ENCODE measurements around the gene HSP90AA1.
A peak's percentile ranks its signal among the peaks of the same experiment; 100 is the strongest.
"Not testable (repeated sequence)": the region's sequence is repeated elsewhere in the genome, so short reads cannot be mapped to it uniquely, and the experiment has no call there.

HSP90AA1 gene

GRCh38 chr14:102094101-102094500 lies 7.3 kb upstream of the HSP90AA1 start:
- DNase-seq (ENCODE audit: low spot score) = no peak

GRCh38 chr14:102092806-102093205 lies 6.0 kb upstream of the HSP90AA1 start:
- no peak for DNase-seq (ENCODE audit: low spot score)

GRCh38 chr14:102090713-102091112 lies 3.9 kb upstream of the HSP90AA1 start:
- DNase-seq (ENCODE audit: low spot score) = no peak

GRCh38 chr14:102089621-102090343 lies 2.9 kb upstream of the HSP90AA1 start:
- no peak for DNase-seq (ENCODE audit: low spot score)

GRCh38 chr14:102088012-102088792 lies 1.4 kb upstream of the HSP90AA1 start:
- peak; percentile 63 for DNase-seq (ENCODE audit: low spot score)

- DNase-seq (ENCODE audit: low spot score) = no peak
Observed at GRCh38 chr14:102087762-102088011, 843 bp upstream of the HSP90AA1 start.

GRCh38 chr14:102086709-102086971 lies 204 bp downstream of the HSP90AA1 start:
- DNase-seq (ENCODE audit: low spot score) = no peak

- peak; percentile 58 for DNase-seq (ENCODE audit: low spot score)
Observed at GRCh38 chr14:102085948-102086708, 716 bp downstream of the HSP90AA1 start.

- DNase-seq (ENCODE audit: low spot score) = no peak
Observed at GRCh38 chr14:102085488-102085887, 1.4 kb downstream of the HSP90AA1 start.

- no peak for DNase-seq (ENCODE audit: low spot score)
Observed at GRCh38 chr14:102084931-102085330, 1.9 kb downstream of the HSP90AA1 start.

GRCh38 chr14:102084522-102084921 lies 2.3 kb downstream of the HSP90AA1 start:
- not testable (repeated sequence) for DNase-seq (ENCODE audit: low spot score)

GRCh38 chr14:102081231-102082080 lies 5.4 kb downstream of the HSP90AA1 start:
- no peak for DNase-seq (ENCODE audit: low spot score)

- no peak for DNase-seq (ENCODE audit: low spot score)
Observed at GRCh38 chr14:102080183-102081080, 6.4 kb downstream of the HSP90AA1 start.

- no peak for DNase-seq (ENCODE audit: low spot score)
Observed at GRCh38 chr14:102079700-102079979, 7.2 kb downstream of the HSP90AA1 start.

- no peak for DNase-seq (ENCODE audit: low spot score)
Observed at GRCh38 chr14:102078831-102079699, 7.8 kb downstream of the HSP90AA1 start.

- DNase-seq (ENCODE audit: low spot score) = not testable (repeated sequence)
Observed at GRCh38 chr14:102078361-102078791, 8.5 kb downstream of the HSP90AA1 start.

- DNase-seq (ENCODE audit: low spot score) = no peak
Observed at GRCh38 chr14:102077382-102077709, 9.5 kb downstream of the HSP90AA1 start.

- DNase-seq (ENCODE audit: low spot score) = no peak
Observed at GRCh38 chr14:102075155-102075554, 11.7 kb downstream of the HSP90AA1 start.

GRCh38 chr14:102074415-102074964 lies 12.4 kb downstream of the HSP90AA1 start:
- DNase-seq (ENCODE audit: low spot score) = no peak

GRCh38 chr14:102071283-102071998 lies 15.4 kb downstream of the HSP90AA1 start:
- DNase-seq (ENCODE audit: low spot score) = no peak
